ENCODE measurements around the gene EVL. TPM values are rescaled to one million over a fixed set of nuclear protein-coding genes. Genes with fewer than 3 reads are reported as not detected.

EVL gene
- polyA plus RNA-seq, 1 donor, result 67.6 TPM

GRCh38 chr14:100086361-100086760 lies 21.1 kb downstream of the EVL start:
- no peak for DNase-seq

GRCh38 chr14:100088226-100088625 lies 23.0 kb downstream of the EVL start:
- DNase-seq, result no peak

GRCh38 chr14:100091386-100091785 lies 26.2 kb downstream of the EVL start:
- DNase-seq, result no peak

- no peak for DNase-seq
Observed at GRCh38 chr14:100092832-100093231, 27.6 kb downstream of the EVL start.

- DNase-seq, result no peak
Observed at GRCh38 chr14:100093319-100093718, 28.1 kb downstream of the EVL start.

GRCh38 chr14:100096656-100097055 lies 31.4 kb downstream of the EVL start:
- no peak for DNase-seq

- DNase-seq, result no peak
Observed at GRCh38 chr14:100098171-100098570, 32.9 kb downstream of the EVL start.

GRCh38 chr14:100100032-100100703 lies 34.9 kb downstream of the EVL start:
- DNase-seq, result no peak

GRCh38 chr14:100102156-100102785 lies 37.0 kb downstream of the EVL start:
- no peak for DNase-seq

- no peak for DNase-seq
Observed at GRCh38 chr14:100103250-100104005, 38.2 kb downstream of the EVL start.

- no peak for DNase-seq
Observed at GRCh38 chr14:100104006-100104352, 38.8 kb downstream of the EVL start.

GRCh38 chr14:100104523-100105300 lies 39.5 kb downstream of the EVL start:
- DNase-seq, result no peak

- DNase-seq, result no peak
Observed at GRCh38 chr14:100105357-100106169, 40.3 kb downstream of the EVL start.

- no peak for DNase-seq
Observed at GRCh38 chr14:100106250-100107112, 41.3 kb downstream of the EVL start.

- no peak for DNase-seq
Observed at GRCh38 chr14:100107236-100107635, 42.0 kb downstream of the EVL start.

- DNase-seq, result peak; percentile 77
Observed at GRCh38 chr14:100108042-100108825, 43.0 kb downstream of the EVL start.

- no peak for DNase-seq
Observed at GRCh38 chr14:100108840-100109593, 43.8 kb downstream of the EVL start.

GRCh38 chr14:100109594-100109955 lies 44.4 kb downstream of the EVL start:
- DNase-seq, result no peak

- no peak for DNase-seq
Observed at GRCh38 chr14:100110816-100111215, 45.6 kb downstream of the EVL start.
